H4 (cell line): ENCODE measurements around the gene ADPRHL1. TPM values are rescaled to one million over a fixed set of nuclear protein-coding genes. Genes with fewer than 3 reads are reported as not detected.

ENCODE experiments used
- DNase-seq: peaks from one replicate; pipeline ENCODE4 v3.0.0-alpha.2; 2015; ENCODE audit warnings: low spot score
- total RNA-seq: library from RNA; depleted of rRNA; stranded (reverse); fragments of >200 nt; shearing (Covaris generic); gene quantifications from 2 replicates; pipeline ENCODE4 v1.2.3, GENCODE V29; 2014; rRNA removed

ADPRHL1 gene
- total RNA-seq, 1 experiment from 2014 or later = 1.3 TPM

DNA sequence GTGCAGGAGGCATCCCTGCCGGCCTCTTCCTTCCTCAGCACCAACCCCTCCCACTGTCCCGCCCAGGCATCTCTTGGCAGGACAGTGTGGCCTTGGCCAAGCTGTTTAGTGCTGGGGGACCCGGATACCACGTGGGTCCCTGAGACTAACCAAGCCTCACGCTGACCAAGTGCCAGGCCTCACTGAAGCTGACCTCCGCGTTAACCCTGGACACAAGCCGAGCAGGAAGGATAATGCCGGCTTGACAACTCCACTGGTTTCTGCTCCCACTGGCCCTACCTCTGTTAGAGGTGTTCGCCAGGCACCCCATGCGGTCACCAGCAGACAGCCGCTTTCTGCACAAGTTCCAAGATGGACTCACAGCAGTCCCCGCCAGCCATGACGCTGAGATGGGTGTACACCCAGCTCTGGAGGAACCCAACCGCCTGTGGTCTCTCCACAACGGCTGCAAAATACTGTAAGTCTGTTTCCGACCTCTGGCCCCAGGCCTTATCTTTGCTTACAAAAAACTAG is 101.7 kb downstream of the ADPRHL1 start:
- DNase-seq = no peak

DNA sequence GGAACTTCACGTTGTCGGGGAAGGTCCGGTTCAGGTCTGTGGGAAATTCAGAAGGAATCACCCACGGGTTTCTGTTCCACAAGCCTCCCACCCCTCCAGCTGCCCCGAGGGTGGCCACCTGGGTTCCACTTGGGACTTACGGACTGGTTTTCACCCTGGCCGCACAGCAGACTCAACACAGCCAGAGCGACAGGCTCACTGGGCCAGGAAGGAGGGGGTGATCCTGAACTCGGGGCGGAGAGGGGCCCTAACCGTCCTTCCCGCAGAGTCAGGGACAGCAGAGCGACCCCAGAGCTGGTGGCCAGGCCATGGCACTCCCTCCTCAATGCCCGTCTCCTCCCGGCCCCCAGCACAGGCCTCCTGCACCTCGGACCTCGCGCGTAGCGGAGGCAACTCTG is 102.4 kb downstream of the ADPRHL1 start:
- no peak for DNase-seq

DNA sequence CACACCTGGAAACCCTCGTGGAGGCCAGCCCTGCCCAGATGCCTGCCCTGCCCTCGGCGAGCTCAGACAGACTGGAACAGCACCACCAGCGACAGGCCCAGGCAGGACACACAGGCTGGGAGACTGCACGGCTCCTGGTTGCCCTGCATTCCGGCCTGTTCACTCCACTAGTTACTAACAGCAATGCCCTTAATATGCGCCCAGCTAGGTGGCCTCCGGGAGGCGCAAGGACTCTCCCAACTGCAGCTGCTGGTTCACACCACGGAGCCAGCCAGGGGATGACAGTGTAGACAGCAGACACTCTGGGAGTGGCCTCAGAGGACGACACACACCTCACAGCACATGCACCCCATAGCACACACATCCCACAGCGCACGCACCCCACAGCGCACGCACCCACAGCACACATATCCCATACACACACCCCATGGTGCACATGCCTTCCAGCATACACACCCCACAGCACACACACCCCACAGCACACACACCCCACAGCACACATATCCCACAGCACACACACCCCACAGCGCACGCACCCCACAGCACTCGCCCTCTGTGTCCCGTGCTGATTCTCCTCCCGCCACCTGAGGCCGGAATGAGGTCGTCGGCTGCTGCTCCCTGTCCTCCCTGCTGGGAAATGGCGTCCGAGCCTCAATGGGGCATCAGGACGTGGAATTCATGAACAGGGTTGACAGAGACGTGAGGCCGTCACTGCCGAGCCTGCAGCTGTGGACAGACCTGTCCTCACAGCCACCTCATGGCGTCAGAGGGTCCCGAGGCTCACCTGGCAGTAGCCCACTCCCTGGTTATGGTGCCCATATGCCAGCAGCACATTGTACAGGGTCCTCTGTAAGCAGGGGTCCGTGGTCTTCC is 103.0 kb downstream of the ADPRHL1 start:
- no peak for DNase-seq

Other genes with a start within 250 kb of the ADPRHL1 start
- gene PCID2, start 244.8 kb downstream of the ADPRHL1 start, total RNA-seq = 62.4 and 68.1 TPM in 2 replicates
- gene CUL4A, start 243.9 kb downstream of the ADPRHL1 start, total RNA-seq = 61.0 and 62.3 TPM in 2 replicates
- gene LAMP1, start 156.2 kb downstream of the ADPRHL1 start, total RNA-seq = 77.3 and 82.2 TPM in 2 replicates
- gene GRTP1, start 89.4 kb downstream of the ADPRHL1 start, total RNA-seq = 3.6 and 6.7 TPM in 2 replicates
- 4.5 and 19.6 TPM in 2 replicates for gene DCUN1D2, start 37.2 kb upstream of the ADPRHL1 start, total RNA-seq
- 38.8 and 73.0 TPM in 2 replicates for gene TFDP1, start 131.3 kb upstream of the ADPRHL1 start, total RNA-seq
- not detected in 2 replicates for gene ATP4B, start 204.7 kb upstream of the ADPRHL1 start, total RNA-seq
- not detected in 2 replicates for gene GRK1, start 213.7 kb upstream of the ADPRHL1 start, total RNA-seq